GM19099 (cell line): ENCODE measurements around the gene CFAP90.

Source experiments
- POLR2A ChIP-seq: IDR thresholded peaks from 3 replicates; pipeline ENCODE4 v1.6.1; 2011; ENCODE audit warnings: low read depth; ENCODE audit not compliant: insufficient read length; ENCODE audit errors: extremely low read depth

Gene CFAP90, protein sequence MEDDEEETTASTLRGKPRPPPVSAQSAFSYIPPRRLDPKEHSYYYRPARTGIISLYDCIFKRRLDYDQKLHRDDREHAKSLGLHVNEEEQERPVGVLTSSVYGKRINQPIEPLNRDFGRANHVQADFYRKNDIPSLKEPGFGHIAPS

GRCh38 chr5:7850395-7851239 is at the start of gene CFAP90:
CFAP90 (minus strand) TSS chr5:7851133; CDS start chr5:7851021, 112 bp downstream.
- TF ChIP-seq POLR2A = no peak

DNA sequence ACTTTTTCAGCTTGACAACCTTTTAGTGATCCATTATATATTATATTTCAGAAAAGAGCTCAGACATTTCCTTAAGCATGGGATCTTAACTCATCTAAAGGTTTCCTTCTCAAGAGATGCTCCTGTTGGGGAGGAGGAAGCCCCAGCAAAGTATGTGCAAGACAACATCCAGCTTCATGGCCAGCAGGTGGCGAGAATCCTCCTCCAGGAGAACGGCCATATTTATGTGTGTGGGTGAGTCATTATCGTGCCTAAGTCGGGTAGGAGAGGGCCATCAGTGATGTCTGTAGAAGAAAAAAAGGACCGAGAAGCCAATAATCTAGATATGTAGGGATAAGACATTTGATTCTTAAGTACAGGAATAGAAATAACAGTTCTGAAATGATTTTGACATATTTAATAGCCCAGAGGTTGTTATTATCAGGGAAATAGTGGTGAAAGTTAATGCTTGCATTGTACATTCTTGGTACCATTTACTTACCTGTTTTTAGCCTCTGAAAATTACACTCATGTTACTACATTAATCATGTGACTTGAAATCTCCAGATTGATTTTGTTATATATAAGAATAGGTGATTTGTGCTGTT is 46.2 kb upstream of the CFAP90 start:
- TF ChIP-seq POLR2A = no peak

GRCh38 chr5:7894860-7895259 is 43.9 kb upstream of the CFAP90 start:
- no peak for TF ChIP-seq POLR2A

GRCh38 chr5:7894439-7894838 is 43.5 kb upstream of the CFAP90 start:
- no peak for TF ChIP-seq POLR2A

DNA sequence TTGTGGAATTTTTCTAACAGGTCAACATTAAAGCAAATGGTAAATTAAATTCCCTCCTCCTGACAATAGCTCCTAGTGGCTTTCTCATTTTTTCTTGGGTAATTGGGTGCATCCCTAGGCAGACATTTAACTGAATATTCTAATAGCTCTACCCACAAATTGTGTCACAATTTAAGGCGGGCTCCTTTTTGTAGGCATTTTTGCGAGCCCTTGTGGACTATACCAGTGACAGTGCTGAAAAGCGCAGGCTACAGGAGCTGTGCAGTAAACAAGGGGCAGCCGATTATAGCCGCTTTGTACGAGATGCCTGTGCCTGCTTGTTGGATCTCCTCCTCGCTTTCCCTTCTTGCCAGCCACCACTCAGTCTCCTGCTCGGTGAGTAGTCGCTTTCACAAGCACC is 38.0 kb upstream of the CFAP90 start:
- no peak for TF ChIP-seq POLR2A

- TF ChIP-seq POLR2A = no peak
Measured at GRCh38 chr5:7886849-7887475, 36.0 kb upstream of the CFAP90 start.

DNA sequence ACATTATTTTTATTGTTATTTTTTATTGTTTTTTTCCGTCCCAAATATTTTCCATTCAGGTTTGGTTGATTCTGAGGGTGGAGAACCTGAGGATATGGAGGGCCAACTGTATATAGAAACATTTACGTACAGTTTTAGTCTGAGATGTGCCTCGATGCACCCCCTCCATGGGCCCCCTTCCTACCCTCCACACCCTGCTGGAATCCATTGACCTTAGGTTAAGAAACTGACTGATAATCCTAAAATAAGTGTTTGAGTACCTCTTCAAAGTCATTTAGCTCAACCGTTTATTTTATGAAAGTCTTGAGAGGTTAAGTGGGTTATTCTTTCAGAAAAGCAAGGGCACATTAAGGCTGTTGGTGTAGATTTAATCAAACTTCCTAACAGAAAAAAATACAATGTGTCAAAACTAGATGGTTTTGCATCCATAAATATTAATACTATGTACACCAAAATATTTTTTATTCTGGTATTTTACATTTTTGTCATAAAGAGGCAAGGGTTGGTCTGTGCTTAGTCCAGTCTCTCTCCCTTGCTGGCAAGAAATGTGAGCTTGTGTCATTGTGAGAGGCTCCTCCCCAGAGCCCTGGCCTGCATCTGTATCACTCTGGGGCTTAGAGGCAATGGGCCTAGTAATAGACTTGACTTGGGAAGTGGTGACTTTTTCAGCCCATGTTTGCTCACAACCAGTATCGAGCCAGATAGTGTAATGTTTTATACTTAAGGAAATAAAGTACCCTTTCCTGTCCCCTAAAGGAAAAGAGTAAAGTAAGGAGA is 33.7 kb upstream of the CFAP90 start:
- TF ChIP-seq POLR2A = no peak

DNA sequence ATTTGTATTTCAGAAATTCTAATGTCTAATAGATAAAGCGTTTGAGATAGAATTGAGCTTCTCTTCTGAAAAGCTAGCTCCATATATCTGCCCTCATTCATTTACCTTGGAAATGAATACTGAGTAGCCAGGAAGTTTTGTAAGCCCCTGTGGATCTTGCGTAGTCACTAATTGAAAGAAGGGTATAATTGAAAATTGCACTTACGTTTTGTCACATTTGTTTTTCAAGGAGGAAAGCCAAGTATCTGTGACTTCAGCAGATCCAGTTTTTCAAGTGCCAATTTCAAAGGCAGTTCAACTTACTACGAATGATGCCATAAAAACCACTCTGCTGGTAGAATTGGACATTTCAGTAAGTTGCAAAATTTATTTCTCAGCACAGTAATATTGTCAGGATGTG is 32.0 kb upstream of the CFAP90 start:
- no peak for TF ChIP-seq POLR2A

- no peak for TF ChIP-seq POLR2A
Measured at GRCh38 chr5:7881816-7882215, 30.9 kb upstream of the CFAP90 start.

DNA sequence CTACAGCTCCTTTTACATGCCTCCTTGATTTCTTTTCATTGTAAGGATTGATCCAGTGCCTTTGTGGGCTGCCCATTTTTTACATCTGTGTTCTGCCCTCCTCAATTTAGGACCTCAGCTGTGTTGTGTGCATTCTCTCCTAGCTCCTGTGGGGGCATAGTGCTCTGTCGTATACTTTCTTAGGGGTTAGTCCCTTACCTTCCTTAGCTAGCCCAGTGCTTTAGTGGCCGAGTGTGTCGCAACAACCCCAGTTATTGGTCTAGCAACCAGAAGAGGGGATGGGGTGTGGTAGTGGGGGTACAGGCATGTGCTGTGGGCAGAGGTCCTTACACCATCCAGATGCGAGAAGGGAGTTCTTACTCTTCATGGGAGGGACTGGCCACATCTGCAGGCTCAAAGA is 30.2 kb upstream of the CFAP90 start:
- no peak for TF ChIP-seq POLR2A

- no peak for TF ChIP-seq POLR2A
Measured at GRCh38 chr5:7878381-7878873, 27.5 kb upstream of the CFAP90 start.

GRCh38 chr5:7877851-7878250 is 26.9 kb upstream of the CFAP90 start:
- TF ChIP-seq POLR2A = no peak

GRCh38 chr5:7876867-7877266 is 25.9 kb upstream of the CFAP90 start:
- TF ChIP-seq POLR2A = no peak

DNA sequence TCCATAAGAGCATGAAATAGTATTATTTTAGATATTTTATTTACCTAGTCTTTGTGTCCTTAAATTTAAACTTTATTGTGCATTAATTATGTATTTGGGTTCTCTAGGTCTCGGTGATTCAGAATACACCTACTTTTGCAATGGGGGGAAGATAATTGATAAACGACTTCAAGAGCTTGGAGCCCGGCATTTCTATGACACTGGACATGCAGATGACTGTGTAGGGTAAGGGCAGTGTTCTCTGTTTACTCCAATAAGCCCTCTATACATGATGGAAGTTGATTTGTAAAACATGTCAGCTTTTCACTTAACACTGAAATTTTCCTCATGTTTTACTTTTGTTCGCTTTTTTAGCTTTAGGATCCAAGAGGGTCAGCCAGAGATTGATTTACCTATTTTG is 24.2 kb upstream of the CFAP90 start:
- no peak for TF ChIP-seq POLR2A

- no peak for TF ChIP-seq POLR2A
Measured at GRCh38 chr5:7874639-7875038, 23.7 kb upstream of the CFAP90 start.
